K562 (cell line): ENCODE results near the gene EMC10. TPM values are rescaled to one million over a fixed set of nuclear protein-coding genes. Genes with fewer than 3 reads are reported as not detected.

Experiments
- ATAC-seq: fragments of 200-7000 bp; cut with Tn5 transposase; 3 replicates; pipeline ENCODE4 v1.9.1; 2020; ENCODE audit warnings: moderate library complexity
- BruUV-seq: library from RNA; stranded (reverse); fragments of 400-500 nt; replicated peaks from 2 replicates; lab custom pipeline; 2021; lab: Mats Ljungman, UMichigan
- CTCF ChIA-PET: fragments of 300-600 bp; formaldehyde crosslinking; extraction: SDS; loops from one replicate; lab custom pipeline; 2021; ENCODE audit warnings: low intra/inter-chr PET ratio; lab: Yijun Ruan, JAX
- POLR2A ChIA-PET: fragments of 300-600, 350-650 bp; sonication (Branson Sonifier 250); formaldehyde crosslinking; extraction: SDS; loops from one replicate; lab custom pipeline; 2021; ENCODE audit warnings: antibody characterized with exemption, inconsistent platforms; lab: Yijun Ruan, JAX
- DNase-seq, 4 experiments: peaks; one replicate each; pipeline versions ENCODE4 v3.0.0 to v3.0.0-alpha.2; 2011 to 2018; ENCODE audit warnings: low spot score in 3 of 4, mixed read lengths in 3 of 4; ENCODE audit errors: extremely low read depth in 1 of 4
- FAIRE-seq: peaks from 2 replicates; lab custom pipeline; 2011; peaks lifted over from hg19 to GRCh38; lab: Jason Lieb, UNC
- H2AFZ ChIP-seq: 2 replicates; pipeline ENCODE4 v1.6.0; 2011; ENCODE audit warnings: low read depth, low read length, control low read depth, inconsistent platforms
- H3K27ac ChIP-seq: fragments of 200-600 bp; 3 replicates; pipeline ENCODE4 v1.8.0; 2011; ENCODE audit warnings: low read depth, mild to moderate bottlenecking, control low read depth, inconsistent platforms, low read length, moderate library complexity, mixed read lengths; ENCODE audit errors: extremely low read depth
- H3K27me3 ChIP-seq, 2 experiments: fragments of 300-600 bp in 1 of 2; 2 replicates in 1 of 2; 3 replicates in 1 of 2; pipeline versions ENCODE4 v1.6.0 to v1.8.0; 2011; ENCODE audit warnings: inconsistent platforms in 2 of 2, low read length in 2 of 2, mild to moderate bottlenecking in 1 of 2, mixed read lengths in 1 of 2, moderate library complexity in 1 of 2; ENCODE audit not compliant: control insufficient read depth in 2 of 2, insufficient read depth in 2 of 2
- H3K36me3 ChIP-seq: fragments of 300-600 bp; 3 replicates; pipeline ENCODE4 v1.8.0; 2011; ENCODE audit warnings: mild to moderate bottlenecking, low read length, inconsistent platforms; ENCODE audit not compliant: control insufficient read depth, insufficient read depth
- H3K4me1 ChIP-seq, 2 experiments: fragments of 200-600 bp in 1 of 2; replicated peaks in 1 of 2; 2 replicates in 1 of 2; 3 replicates in 1 of 2; pipeline versions ENCODE4 v1.5.1 to v1.8.0; 2011; ENCODE audit warnings: inconsistent platforms in 2 of 2, low read length in 2 of 2, mild to moderate bottlenecking in 1 of 2, mixed read lengths in 1 of 2, moderate library complexity in 1 of 2; ENCODE audit not compliant: control insufficient read depth in 2 of 2, insufficient read depth in 2 of 2
- H3K4me2 ChIP-seq: 2 replicates; pipeline ENCODE4 v1.6.1; 2011; ENCODE audit warnings: low read length, control low read depth, inconsistent platforms, mixed read lengths; ENCODE audit not compliant: insufficient read depth
- H3K4me3 ChIP-seq: fragments of 200-600 bp; sonication (generic), shearing (Covaris generic); 2 replicates; pipeline ENCODE4 v1.5.1; 2016; ENCODE audit warnings: control low read depth, inconsistent platforms
- H3K79me2 ChIP-seq: fragments of 200-600 bp; 3 replicates; pipeline ENCODE4 v1.8.0; 2011; ENCODE audit warnings: low read length, inconsistent platforms; ENCODE audit not compliant: control insufficient read depth, insufficient read depth
- H3K9ac ChIP-seq, 2 experiments: 2 replicates each; pipeline versions ENCODE4 v1.6.0 to v1.6.1; 2011; ENCODE audit warnings: low read depth in 2 of 2, low read length in 2 of 2, control low read depth in 1 of 2, inconsistent platforms in 1 of 2, mild to moderate bottlenecking in 1 of 2, mixed read lengths in 1 of 2; ENCODE audit not compliant: insufficient read depth in 1 of 2
- H3K9me1 ChIP-seq: one replicate; pipeline ENCODE4 v1.6.0; 2011; ENCODE audit warnings: inconsistent platforms, mild to moderate bottlenecking, low read length, moderate library complexity; ENCODE audit not compliant: control insufficient read depth, insufficient read depth
- H3K9me3 ChIP-seq: replicated peaks from 2 replicates; pipeline ENCODE4 v1.5.1; 2011; ENCODE audit warnings: low read depth, low read length, inconsistent platforms; ENCODE audit not compliant: control insufficient read depth, insufficient read depth
- H4K20me1 ChIP-seq: replicated peaks from 2 replicates; pipeline ENCODE4 v1.6.1; 2011; ENCODE audit warnings: low read length, inconsistent platforms, mixed read lengths; ENCODE audit not compliant: control insufficient read depth, insufficient read depth
- CBX1 ChIP-seq: sonication (generic); IDR thresholded peaks from 2 replicates; pipeline ENCODE4 v1.6.1; 2016; ENCODE audit warnings: antibody characterized with exemption, low read depth, mild to moderate bottlenecking
- GATA2 ChIP-seq: sonication (generic); formaldehyde crosslinking; IDR thresholded peaks from 2 replicates; pipeline ENCODE4 v1.4.0; 2020; ENCODE audit warnings: mild to moderate bottlenecking, missing genetic modification reagents
- NR0B1 ChIP-seq: fragments of 450-650 bp; IDR thresholded peaks from one replicate; pipeline ENCODE4 v1.6.1; 2018; ENCODE audit warnings: mild to moderate bottlenecking, moderate library complexity; ENCODE audit not compliant: partially characterized antibody
- PCBP2 ChIP-seq: fragments of 200-400 bp; formaldehyde crosslinking; IDR thresholded peaks from 2 replicates; pipeline ENCODE4 v1.6.1; 2018; ENCODE audit warnings: low read length, low read depth, mild to moderate bottlenecking, moderate library complexity; ENCODE audit not compliant: poor library complexity, severe bottlenecking
- SOX6 ChIP-seq: fragments of 450-650 bp; IDR thresholded peaks from 2 replicates; pipeline ENCODE4 v1.6.1; 2014; ENCODE audit warnings: mild to moderate bottlenecking
- WGBS: fragments of 100-300 bp; shearing (Covaris generic); methylation state at CpG from one replicate; pipeline ENCODE4 v1.1.6; 2016; ENCODE audit warnings: low coverage, mixed read lengths; ENCODE audit not compliant: insufficient coverage; ENCODE audit errors: missing lambda C conversion rate; 5-methylcytosine and 5-hydroxymethylcytosine counted together
- in situ Hi-C: fragments of 300-500 bp; cut with MboI; formaldehyde crosslinking; loops from 4 replicates; pipeline ENCODE4 v1.15.0; 2018; ENCODE audit warnings: inconsistent platforms, mixed read lengths
- intact Hi-C: fragments of 100-400 bp; cut with micrococcal nuclease; formaldehyde crosslinking; loops from 2 replicates; pipeline ENCODE4 v1.14.2; 2022
- polyA plus RNA-seq, 8 experiments: library from polyadenylated mRNA; depleted of rRNA in 4 of 8; stranded (reverse) in 5 of 8; unstranded in 3 of 8; fragments of >200 nt; fragmentation: Nextera tagmentation in 2 of 8; fragmentation: Illumina TruSeq in 1 of 8; extraction: Ambion mirVana in 2 of 8; extraction: Trizol in 1 of 8; gene quantifications; 2 replicates each; pipeline versions ENCODE4 v1.2.1 to v1.2.3, GENCODE V29; 2011 to 2014; ENCODE audit warnings: inconsistent platforms in 1 of 8, missing spikeins in 1 of 8
- total RNA-seq, 7 experiments: library from RNA; depleted of rRNA in 6 of 7; stranded (reverse); fragments of >200 nt in 6 of 7; fragmentation: Illumina TruSeq in 2 of 7; extraction: Trizol in 2 of 7; gene quantifications; 2 replicates each; pipeline versions ENCODE4 v1.2.1 to v1.2.3, GENCODE V29; 2011 to 2021; ENCODE audit warnings: low replicate concordance in 1 of 7
- TF ChIP-seq, protein P1 (sequence below): sonication (generic); formaldehyde crosslinking; IDR thresholded peaks from 2 replicates; pipeline ENCODE4 v1.8.1; 2023; ENCODE audit warnings: mild to moderate bottlenecking, missing genetic modification reagents

The EMC10 gene
- total and polyA plus RNA-seq, 9 of the 15 experiments (the other 6 are each of a cell fraction or from before 2014, with no cell fraction given), result 1.4 to 46.0 (median 13.1) TPM

DNA sequence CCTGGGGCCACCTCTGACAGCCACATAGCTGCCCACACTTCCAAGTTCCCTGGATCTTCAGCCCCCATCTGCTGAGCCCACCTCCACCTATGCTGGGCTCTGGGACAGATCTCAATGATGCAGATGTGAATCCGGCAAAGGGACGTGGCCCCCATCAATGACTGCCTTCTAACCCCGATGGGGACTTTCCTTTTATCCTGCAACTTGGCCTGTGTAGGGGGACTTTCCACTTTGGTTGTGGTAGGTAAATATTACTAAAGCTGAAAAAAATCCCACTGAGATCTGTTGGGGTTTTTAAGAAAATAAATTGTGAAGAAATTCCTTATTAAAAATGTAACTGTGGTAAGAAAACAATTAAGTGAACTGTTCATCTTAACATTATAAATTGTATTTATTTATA is 58.2 kb downstream of the EMC10 start (continued):
- no peak for TF ChIP-seq NR0B1
- TF ChIP-seq PCBP2, result no peak

DNA sequence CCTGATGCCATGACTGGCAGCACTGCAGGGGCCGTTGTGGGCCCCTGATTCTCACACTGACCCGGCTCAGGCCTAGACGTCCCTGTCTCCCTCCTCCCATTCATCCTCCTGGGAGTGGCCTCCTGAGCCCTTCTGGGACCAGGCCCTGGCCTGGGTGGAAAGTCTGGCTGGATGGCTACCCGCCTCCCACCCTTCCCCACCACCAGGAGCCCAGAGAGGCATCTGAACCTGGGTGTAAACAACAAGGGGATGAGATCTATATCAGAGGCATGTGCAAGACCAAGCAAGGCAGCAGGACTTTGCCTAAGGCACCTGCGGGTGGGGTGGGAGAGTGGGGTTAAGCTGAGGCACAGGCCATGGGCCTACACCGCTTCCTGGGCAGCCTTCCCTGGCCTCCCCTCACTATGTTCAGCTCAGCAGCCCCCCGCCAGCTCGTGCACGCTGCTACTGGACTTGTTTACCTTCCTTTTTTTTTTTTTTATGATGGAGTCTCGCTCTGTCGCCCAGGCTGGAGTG is 59.4 kb downstream of the EMC10 start:
- TF ChIP-seq, protein P1, sequence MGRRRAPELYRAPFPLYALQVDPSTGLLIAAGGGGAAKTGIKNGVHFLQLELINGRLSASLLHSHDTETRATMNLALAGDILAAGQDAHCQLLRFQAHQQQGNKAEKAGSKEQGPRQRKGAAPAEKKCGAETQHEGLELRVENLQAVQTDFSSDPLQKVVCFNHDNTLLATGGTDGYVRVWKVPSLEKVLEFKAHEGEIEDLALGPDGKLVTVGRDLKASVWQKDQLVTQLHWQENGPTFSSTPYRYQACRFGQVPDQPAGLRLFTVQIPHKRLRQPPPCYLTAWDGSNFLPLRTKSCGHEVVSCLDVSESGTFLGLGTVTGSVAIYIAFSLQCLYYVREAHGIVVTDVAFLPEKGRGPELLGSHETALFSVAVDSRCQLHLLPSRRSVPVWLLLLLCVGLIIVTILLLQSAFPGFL, result no peak
- TF ChIP-seq SOX6, result no peak
- no peak for TF ChIP-seq CBX1
- TF ChIP-seq GATA2 (CRISPR knock-in tag), result no peak
- no peak for FAIRE-seq
- Histone ChIP-seq H3K36me3 (no peaks in the 10 kb centered on the region), H3K4me1 (peaks cover 0 to 9% of the 10 kb centered on the region in 2 experiments; a peak in 3 of 5 replicates), H3K9me3 (peaks cover 3% of the 10 kb centered on the region), H3K27ac (no peak overlapping the region), H3K9me1 (no peaks in the 10 kb centered on the region), H3K27me3 (peaks cover 0 to 5% of the 10 kb centered on the region in 2 experiments; a peak in 1 of 5 replicates), H3K4me3 (no peak overlapping the region), H4K20me1 (peaks cover 2% of the 10 kb centered on the region; the same call in 1 of the 2 replicates), H3K79me2 (no peaks in the 10 kb centered on the region), H3K4me2 (no peak overlapping the region), H3K9ac (no peak overlapping the region), H2AFZ (no peak overlapping the region)
- intact Hi-C loops (loop anchor here (5.0 to 10.0 kb wide), 3 partner anchors 67 to 387 kb away; no protein-coding TSS in a partner anchor), in situ Hi-C loops (loop anchor here (10.0 kb wide), 1 partner anchor 379 kb away; the partner anchor contains the start of gene KLK4)
- ChIA-PET CTCF (interaction anchor here (0.6 kb wide), 1 partner anchor 112 kb away, joined by 3 read pairs; no protein-coding TSS in a partner anchor), POLR2A (no interaction called here)
- WGBS, result 30% methylated on average over 9 of the region's 11 CpGs
- no TSS peak for BruUV-seq
- ATAC-seq, result no peak
- DNase-seq, result no peak
